T-helper 2 cell (primary cell): ENCODE data around the gene C9orf50.
"Not testable (repeated sequence)": the region's sequence is repeated elsewhere in the genome, so short reads cannot be mapped to it uniquely, and the experiment has no call there.

Source experiments
- DNase-seq, 5 experiments: peaks; one replicate each; pipeline versions ENCODE4 v3.0.0 to v3.0.0-alpha.2; 2012 to 2022

C9orf50 gene

GRCh38 chr9:129610473-129611306, 10.2 kb downstream of the C9orf50 start:
- peak; percentile 44 to 71 (median 62) for DNase-seq

GRCh38 chr9:129610213-129610472, 10.8 kb downstream of the C9orf50 start:
- DNase-seq: no peak

GRCh38 chr9:129609486-129610212, 11.3 kb downstream of the C9orf50 start:
- DNase-seq: peak in 4 of 5 experiments; percentile 17 to 89 (median 52)

- DNase-seq: no peak
These were observed 12.1 kb downstream of the C9orf50 start for GRCh38 chr9:129608561-129609481.

- no peak for DNase-seq
These were observed 13.9 kb downstream of the C9orf50 start for GRCh38 chr9:129607027-129607387.

- no peak for DNase-seq
These were observed 14.5 kb downstream of the C9orf50 start for GRCh38 chr9:129606161-129607026.

GRCh38 chr9:129604766-129605163, 16.1 kb downstream of the C9orf50 start:
- DNase-seq: no peak

GRCh38 chr9:129604056-129604765, 16.7 kb downstream of the C9orf50 start:
- DNase-seq: no peak

- no peak for DNase-seq
These were observed 18.1 kb downstream of the C9orf50 start for GRCh38 chr9:129602598-129603415.

GRCh38 chr9:129601082-129601674, 19.7 kb downstream of the C9orf50 start:
- no peak for DNase-seq

- no peak for DNase-seq
These were observed 22.8 kb downstream of the C9orf50 start for GRCh38 chr9:129598089-129598596.

- DNase-seq: no peak
These were observed 23.4 kb downstream of the C9orf50 start for GRCh38 chr9:129597355-129598088.

- no peak for DNase-seq
These were observed 24.2 kb downstream of the C9orf50 start for GRCh38 chr9:129596541-129597331.

- DNase-seq: no peak
These were observed 24.9 kb downstream of the C9orf50 start for GRCh38 chr9:129595903-129596540.

- DNase-seq: no peak
These were observed 25.6 kb downstream of the C9orf50 start for GRCh38 chr9:129595311-129595741.

- DNase-seq: no peak
These were observed 26.3 kb downstream of the C9orf50 start for GRCh38 chr9:129594632-129595031.

- not testable (repeated sequence) for DNase-seq
These were observed 28.1 kb downstream of the C9orf50 start for GRCh38 chr9:129592790-129593189.

GRCh38 chr9:129591916-129592315, 29.0 kb downstream of the C9orf50 start:
- no peak for DNase-seq
